ENCODE results near the gene ARMC10. TPM values are rescaled to one million over a fixed set of nuclear protein-coding genes. Genes with fewer than 3 reads are reported as not detected.
A peak's percentile ranks its signal among the peaks of the same experiment; 100 is the strongest.
"Not testable (repeated sequence)": the region's sequence is repeated elsewhere in the genome, so short reads cannot be mapped to it uniquely, and the experiment has no call there.

ARMC10 gene
- total RNA-seq, 2 experiments from 2014 or later, result 51.1 to 54.1 TPM

DNA sequence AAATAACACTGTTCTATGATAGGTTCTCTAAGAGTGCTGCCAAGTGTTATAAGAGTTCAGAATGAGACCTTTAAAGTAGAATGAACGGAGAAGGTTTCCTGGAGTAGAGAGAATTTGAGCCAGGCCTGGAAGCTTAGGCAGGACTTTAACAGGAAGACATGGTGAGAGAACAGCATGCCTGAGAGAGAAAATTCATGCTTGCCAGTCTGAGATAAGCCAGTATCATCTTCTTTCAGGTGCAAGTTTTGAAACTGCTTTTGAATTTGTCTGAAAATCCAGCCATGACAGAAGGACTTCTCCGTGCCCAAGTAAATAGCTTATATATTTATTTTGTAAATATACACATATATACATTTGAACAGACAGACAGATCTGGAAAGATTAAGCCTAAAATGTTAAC lies 22.1 kb downstream of the ARMC10 start:
- no peaks in the 10 kb centered on the region for H3K27me3 Mint-ChIP-seq
- DNase-seq, result no peak
- no peak overlapping the region for H3K27ac Mint-ChIP-seq
- H3K4me3 Mint-ChIP-seq, result no peak overlapping the region
- H3K36me3 Mint-ChIP-seq, result peaks cover 29% of the 10 kb centered on the region
- no peaks in the 10 kb centered on the region for H3K4me1 Mint-ChIP-seq
- H3K9me3 Mint-ChIP-seq, result no peaks in the 10 kb centered on the region

DNA sequence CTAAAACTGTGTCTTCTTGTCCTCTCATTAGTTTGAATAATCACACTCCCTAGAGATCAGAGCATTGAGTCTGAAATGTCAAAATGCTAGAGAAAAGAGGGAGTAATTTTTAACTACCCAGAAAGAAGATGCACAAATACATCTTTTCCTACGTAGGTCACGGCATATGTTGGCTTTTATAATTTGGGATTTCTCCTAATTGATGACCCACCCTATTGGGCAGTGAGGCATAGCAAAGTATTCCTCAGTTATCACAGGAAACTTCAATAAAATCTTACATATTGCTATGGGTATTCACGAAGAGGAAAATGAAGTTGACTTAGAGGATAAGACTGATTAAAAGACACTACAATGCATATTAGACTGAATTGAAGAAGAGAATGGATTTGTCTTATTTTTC lies 25.4 kb downstream of the ARMC10 start:
- H3K4me1 Mint-ChIP-seq, result no peaks in the 10 kb centered on the region
- no peak for DNase-seq
- no peak overlapping the region for H3K4me3 Mint-ChIP-seq
- H3K36me3 Mint-ChIP-seq, result peaks cover 23% of the 10 kb centered on the region
- H3K27ac Mint-ChIP-seq, result peak overlapping the region; percentile 51
- H3K9me3 Mint-ChIP-seq, result no peaks in the 10 kb centered on the region
- H3K27me3 Mint-ChIP-seq, result no peaks in the 10 kb centered on the region

DNA sequence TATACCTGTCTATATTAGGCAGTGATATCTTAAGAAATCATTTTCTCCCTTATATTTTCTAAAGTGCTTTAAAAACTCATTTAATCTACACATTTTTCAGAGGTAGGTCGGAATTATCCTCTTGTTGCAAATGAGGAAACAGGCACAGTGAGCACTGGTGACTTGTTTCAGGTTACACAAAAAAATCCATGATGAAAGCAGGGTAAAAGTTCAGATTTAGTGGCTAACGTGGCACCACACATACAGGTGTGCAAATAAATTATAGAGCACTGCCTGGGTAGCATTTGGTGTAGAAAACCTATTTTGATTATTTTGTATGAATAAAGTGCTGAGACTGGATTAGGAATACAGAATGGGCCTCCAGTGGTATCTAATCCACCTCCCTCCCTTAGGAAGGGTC lies 26.6 kb downstream of the ARMC10 start:
- H3K36me3 Mint-ChIP-seq, result peaks cover 21% of the 10 kb centered on the region
- H3K9me3 Mint-ChIP-seq, result no peaks in the 10 kb centered on the region
- H3K4me3 Mint-ChIP-seq, result no peak overlapping the region
- H3K27ac Mint-ChIP-seq, result no peak overlapping the region
- H3K27me3 Mint-ChIP-seq, result no peaks in the 10 kb centered on the region
- DNase-seq, result no peak
- H3K4me1 Mint-ChIP-seq, result no peaks in the 10 kb centered on the region

DNA sequence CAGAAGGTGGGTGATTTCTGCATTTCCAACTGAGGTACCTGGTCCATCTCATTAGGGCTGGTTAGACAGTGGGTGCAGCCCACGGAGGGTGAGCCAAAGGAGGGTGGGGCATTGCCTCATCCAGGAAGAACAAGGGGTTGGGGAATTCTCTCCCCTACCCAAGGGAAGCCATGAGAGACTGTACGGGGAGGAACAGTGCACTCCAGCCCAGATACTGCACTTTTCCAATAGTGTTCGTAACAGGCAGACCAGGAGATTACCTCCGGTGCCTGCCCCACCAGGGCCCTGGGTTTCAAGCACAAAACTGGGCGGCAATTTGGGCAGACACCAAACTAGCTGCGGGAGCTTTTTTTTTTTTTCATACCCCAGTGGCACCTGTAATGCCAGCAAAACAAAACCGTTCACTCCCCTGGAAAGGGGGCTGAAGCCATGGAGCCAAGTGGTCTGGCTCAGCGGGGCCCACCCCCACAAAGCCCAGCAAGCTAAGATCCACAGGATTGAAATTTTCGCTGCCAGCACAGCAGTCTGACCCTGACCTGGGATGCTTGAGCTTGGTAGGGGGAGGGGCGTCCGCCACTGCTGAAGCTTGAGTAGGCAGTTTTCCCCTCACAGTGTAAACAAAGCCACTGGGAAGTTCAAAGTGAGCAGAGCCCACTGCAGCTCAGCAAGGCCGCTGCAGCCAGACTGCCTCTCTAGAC lies 31.2 kb downstream of the ARMC10 start:
- H3K27ac Mint-ChIP-seq, result no peak overlapping the region

DNA sequence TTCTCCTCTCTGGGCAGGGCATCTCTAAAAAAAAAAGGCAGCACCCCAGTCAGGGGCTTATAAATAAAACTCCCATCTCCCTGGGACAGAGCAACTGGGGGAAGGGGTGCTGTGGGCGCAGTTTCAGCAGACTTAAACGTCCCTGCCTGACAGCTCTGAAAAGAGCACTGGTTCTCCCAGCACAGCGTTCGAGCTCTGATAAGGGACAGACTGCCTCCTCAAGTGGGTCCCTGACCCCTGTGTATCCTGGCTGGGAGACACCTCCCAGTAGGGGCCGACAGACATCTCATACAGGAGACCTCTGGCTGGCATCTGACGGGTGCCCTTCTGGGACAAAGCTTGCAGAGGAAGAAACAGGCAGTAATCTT lies 31.7 kb downstream of the ARMC10 start:
- H3K27me3 Mint-ChIP-seq, H3K27ac Mint-ChIP-seq, H3K4me3 Mint-ChIP-seq, DNase-seq, H3K4me1 Mint-ChIP-seq: not testable (repeated sequence)
- peaks cover 49% of the 10 kb centered on the region for H3K36me3 Mint-ChIP-seq
- peaks cover 20% of the 10 kb centered on the region for H3K9me3 Mint-ChIP-seq

More for the DNA sequence above, 31.2 kb downstream of the ARMC10 start:
- Mint-ChIP-seq H3K4me3 (no peak overlapping the region), H3K27me3 (no peaks in the 10 kb centered on the region), H3K36me3 (peaks cover 46% of the 10 kb centered on the region), H3K9me3 (peaks cover 17% of the 10 kb centered on the region), H3K4me1 (peaks cover 8% of the 10 kb centered on the region)
- DNase-seq, result no peak

DNA sequence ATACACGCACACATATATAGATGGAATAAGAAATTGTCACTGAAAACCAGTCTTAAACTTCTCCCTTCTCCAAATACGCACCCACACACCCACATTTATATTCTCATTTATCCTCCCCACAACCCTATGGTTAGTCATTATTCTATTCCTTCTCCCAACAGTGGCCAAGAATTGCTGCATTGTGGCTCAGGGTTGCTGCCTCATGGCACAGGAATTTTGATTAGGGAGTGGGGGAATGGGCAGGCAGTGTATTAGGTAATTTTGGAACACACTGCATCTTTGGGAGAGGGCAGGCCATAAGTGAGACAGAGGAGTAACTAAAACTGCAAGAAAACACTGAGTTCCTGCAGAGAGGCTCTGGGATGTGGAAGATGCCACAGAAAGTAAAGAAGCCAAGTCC lies 38.2 kb downstream of the ARMC10 start:
- Mint-ChIP-seq H3K9me3 (peaks cover 23% of the 10 kb centered on the region), H3K36me3 (peaks cover 53% of the 10 kb centered on the region), H3K27me3 (no peaks in the 10 kb centered on the region)

DNA sequence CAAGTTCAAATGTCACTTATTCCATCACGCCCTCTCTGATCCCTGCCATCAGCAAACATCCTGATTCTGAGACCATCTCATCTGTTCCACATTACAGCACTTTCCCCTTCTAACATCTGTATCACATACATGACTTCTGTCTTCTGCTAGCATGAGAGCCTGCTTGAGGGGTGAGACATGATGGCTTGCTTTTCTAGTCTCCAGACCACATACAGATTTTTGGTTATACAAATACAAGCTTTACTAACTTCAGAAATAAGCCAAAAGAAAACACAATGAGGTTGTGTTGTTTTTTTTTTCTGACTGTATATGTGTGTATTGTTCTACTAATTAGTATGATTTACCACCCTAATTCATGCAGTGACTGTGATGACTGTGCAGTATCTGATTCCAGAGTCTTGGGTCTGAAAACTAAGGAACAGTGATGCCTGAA lies 39.7 kb downstream of the ARMC10 start:
- Mint-ChIP-seq H3K4me1 (peaks cover 2% of the 10 kb centered on the region), H3K36me3 (peaks cover 47% of the 10 kb centered on the region), H3K27me3 (no peaks in the 10 kb centered on the region), H3K4me3 (no peak overlapping the region), H3K9me3 (peaks cover 18% of the 10 kb centered on the region), H3K27ac (no peak overlapping the region)
- no peak for DNase-seq

More for the DNA sequence above, 38.2 kb downstream of the ARMC10 start:
- Mint-ChIP-seq H3K27ac (no peak overlapping the region), H3K4me3 (no peak overlapping the region), H3K4me1 (peaks cover 7% of the 10 kb centered on the region)
- no peak for DNase-seq

DNA sequence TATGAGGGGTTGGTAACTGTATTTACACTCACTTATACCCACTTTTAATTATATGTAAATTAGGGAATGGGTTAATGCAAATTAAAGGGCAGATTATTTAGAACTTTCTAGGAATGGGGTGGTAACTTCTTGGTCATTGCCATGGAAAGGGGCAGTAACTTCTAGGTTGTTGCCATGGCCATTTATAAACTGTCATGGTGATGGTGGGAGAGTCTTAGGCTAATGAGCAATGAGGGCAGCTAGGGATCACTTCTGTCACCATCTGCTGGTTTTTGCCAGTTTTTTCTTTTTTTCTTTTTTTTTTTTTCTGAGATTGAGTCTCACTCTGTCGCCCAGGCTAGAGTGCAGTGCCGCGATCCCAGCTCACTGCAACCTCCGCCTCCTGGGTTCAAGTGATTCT lies 40.8 kb downstream of the ARMC10 start:
- Mint-ChIP-seq H3K36me3 (peaks cover 40% of the 10 kb centered on the region), H3K9me3 (peaks cover 10% of the 10 kb centered on the region), H3K27ac (no peak overlapping the region), H3K27me3 (no peaks in the 10 kb centered on the region), H3K4me1 (peaks cover 2% of the 10 kb centered on the region), H3K4me3 (no peak overlapping the region)
- no peak for DNase-seq

DNA sequence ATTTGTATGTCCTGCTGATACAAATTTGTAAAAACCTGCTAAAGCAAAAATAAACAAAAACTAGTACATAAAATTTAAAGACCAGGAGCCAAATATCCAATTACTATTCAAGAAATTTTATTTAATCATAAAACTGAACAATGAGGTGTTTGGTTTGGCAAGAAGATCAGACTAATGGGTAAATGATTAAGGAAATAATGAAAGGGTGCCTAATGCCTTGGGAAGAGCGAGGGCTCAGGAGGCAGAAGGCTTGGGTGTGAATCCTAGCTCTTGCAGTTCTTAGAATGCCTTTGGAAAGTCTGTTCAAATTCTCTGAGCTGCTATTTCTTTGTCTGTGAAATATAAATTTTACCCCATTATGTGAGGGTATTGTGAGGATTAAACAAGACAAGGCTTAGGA lies 41.6 kb downstream of the ARMC10 start:
- Mint-ChIP-seq H3K9me3 (peaks cover 5% of the 10 kb centered on the region), H3K36me3 (peaks cover 35% of the 10 kb centered on the region), H3K27me3 (no peaks in the 10 kb centered on the region), H3K4me1 (peaks cover 2% of the 10 kb centered on the region), H3K27ac (no peak overlapping the region), H3K4me3 (no peak overlapping the region)
- DNase-seq, result no peak

DNA sequence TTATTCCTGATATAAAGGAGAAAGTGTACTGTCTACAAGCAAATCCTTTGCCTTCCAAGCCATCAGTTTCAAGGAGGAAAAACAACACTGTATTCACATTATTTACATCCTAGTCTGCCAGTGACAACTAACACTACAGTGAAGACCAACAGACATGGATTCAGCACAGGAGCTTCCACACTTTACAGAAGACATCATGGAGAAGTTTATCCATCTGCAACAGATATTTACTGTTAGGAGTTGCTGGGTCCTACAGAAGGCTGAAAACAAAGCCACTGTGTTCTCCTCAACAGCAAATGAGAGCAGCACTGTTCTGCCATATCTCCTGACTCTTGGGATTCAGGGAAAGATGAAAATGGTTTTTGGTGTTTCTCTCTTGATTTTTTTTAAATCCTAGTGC lies 42.1 kb downstream of the ARMC10 start:
- Mint-ChIP-seq H3K27me3 (no peaks in the 10 kb centered on the region), H3K27ac (no peak overlapping the region), H3K4me1 (peaks cover 2% of the 10 kb centered on the region), H3K9me3 (peaks cover 1% of the 10 kb centered on the region), H3K4me3 (no peak overlapping the region), H3K36me3 (peaks cover 34% of the 10 kb centered on the region)
- no peak for DNase-seq

DNA sequence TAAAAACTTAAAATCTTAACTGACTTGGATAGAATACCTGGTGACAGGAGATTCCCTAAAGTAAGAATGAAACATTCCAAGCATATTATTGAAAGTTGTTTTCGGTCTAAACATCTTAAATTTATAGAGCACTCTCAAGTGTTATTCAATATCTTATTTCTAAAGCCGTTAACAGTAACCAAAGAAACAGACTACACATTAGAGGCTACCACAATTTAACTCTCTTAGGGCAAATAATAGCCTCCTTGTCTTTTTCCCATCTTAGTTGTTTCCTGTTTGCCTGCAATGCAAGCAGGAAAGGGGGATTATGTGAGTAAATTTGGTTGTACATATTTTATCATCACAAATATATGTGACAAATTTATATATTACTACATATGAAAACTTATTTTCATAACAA lies 42.5 kb downstream of the ARMC10 start:
- Mint-ChIP-seq H3K4me3 (no peak overlapping the region), H3K9me3 (peaks cover 1% of the 10 kb centered on the region), H3K27ac (no peak overlapping the region), H3K4me1 (peaks cover 2% of the 10 kb centered on the region), H3K36me3 (peaks cover 29% of the 10 kb centered on the region), H3K27me3 (no peaks in the 10 kb centered on the region)
- no peak for DNase-seq

DNA sequence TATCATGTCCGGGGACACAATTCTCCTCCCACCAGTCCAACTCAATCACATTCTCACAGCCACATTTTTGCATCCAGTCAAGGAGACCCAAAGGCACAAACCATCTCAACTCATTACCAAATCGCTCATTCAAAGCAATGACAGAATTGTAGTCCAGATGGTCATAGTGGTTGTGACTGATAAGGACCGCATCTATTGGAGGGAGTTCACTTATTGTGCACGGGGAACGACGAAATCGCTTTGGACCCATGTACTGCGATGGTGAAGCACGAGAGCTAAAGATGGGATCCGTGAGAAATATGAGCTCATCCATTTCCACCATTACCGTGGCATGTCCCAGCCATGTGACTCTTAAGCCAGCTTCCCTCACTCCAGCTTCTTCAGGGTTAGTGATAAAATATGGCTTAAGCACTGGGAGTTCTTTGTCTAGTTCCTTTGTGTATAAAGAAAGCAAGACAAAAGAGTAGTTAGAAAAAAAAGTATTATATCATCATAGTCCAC lies 44.9 kb downstream of the ARMC10 start:
- no peak for DNase-seq
- Mint-ChIP-seq H3K4me3 (no peak overlapping the region), H3K36me3 (peaks cover 20% of the 10 kb centered on the region), H3K4me1 (no peaks in the 10 kb centered on the region), H3K9me3 (no peaks in the 10 kb centered on the region), H3K27ac (no peak overlapping the region), H3K27me3 (no peaks in the 10 kb centered on the region)

DNA sequence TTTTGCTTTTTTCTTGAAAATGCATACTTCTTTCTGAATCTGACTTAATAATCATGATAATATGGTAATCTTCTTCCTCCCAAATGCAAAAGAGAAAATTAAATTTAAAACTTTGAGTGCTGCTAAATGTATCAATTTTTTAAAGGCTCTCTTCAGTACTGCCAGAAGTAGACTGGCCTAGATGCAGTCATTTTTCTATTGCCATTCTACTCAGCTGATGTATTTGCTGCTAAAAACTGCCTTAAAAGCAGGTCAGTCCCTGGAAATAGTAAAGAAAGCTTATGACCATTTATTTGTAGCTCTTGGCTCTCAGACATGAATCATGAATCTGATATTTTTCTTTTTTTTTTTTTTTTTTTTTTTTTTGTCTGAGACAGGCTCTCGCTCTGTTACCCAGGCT lies 45.4 kb downstream of the ARMC10 start:
- no peaks in the 10 kb centered on the region for H3K27me3 Mint-ChIP-seq
- DNase-seq, result no peak
- H3K4me3 Mint-ChIP-seq, result no peak overlapping the region
- H3K27ac Mint-ChIP-seq, result no peak overlapping the region
- no peaks in the 10 kb centered on the region for H3K4me1 Mint-ChIP-seq
- peaks cover 20% of the 10 kb centered on the region for H3K36me3 Mint-ChIP-seq
- no peaks in the 10 kb centered on the region for H3K9me3 Mint-ChIP-seq

DNA sequence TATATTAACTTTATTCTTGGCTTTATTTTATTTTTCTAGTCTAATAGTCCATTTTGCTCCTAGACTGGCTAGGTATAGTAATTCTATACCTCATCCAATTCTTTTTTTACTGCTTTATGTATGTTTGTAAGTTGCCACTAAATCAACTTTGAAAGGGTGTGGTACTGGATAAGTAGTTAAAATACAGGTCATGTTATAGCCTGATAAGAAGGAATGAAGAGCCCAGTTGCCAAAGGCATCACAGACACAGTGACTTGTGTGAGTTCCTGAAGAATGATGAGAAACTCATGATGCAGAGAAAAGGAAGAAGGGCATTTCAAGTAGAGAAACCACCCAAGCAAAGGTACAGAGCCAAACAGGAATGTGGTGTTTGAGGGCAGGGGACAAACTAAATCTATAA lies 46.7 kb downstream of the ARMC10 start:
- H3K27ac Mint-ChIP-seq, result no peak overlapping the region
- no peak overlapping the region for H3K4me3 Mint-ChIP-seq
- H3K4me1 Mint-ChIP-seq, result no peaks in the 10 kb centered on the region
- H3K9me3 Mint-ChIP-seq, result no peaks in the 10 kb centered on the region
- no peak for DNase-seq
- H3K36me3 Mint-ChIP-seq, result peaks cover 22% of the 10 kb centered on the region
- H3K27me3 Mint-ChIP-seq, result no peaks in the 10 kb centered on the region

DNA sequence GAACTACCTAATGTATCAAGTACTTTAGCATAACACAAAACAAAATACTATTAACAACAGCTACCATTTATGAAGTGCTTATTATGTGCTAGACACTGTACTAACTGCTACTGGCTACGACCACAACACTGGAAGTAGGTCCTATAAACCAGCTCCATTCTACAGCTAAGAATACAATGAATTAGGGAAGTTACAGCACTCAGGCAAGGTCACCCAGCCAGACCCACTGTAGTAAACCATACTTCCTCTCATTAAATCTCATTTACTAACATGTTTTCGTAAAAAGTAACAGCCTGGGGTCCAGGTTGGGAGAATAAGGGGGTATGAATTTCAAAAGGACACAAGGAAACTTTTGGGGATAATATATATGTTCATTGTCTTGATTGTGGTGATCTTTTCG lies 48.6 kb downstream of the ARMC10 start:
- H3K27ac Mint-ChIP-seq, result no peak overlapping the region
- no peaks in the 10 kb centered on the region for H3K9me3 Mint-ChIP-seq
- DNase-seq, result no peak
- H3K27me3 Mint-ChIP-seq, result no peaks in the 10 kb centered on the region
- H3K36me3 Mint-ChIP-seq, result peaks cover 29% of the 10 kb centered on the region
- H3K4me3 Mint-ChIP-seq, result no peak overlapping the region
- H3K4me1 Mint-ChIP-seq, result no peaks in the 10 kb centered on the region

DNA sequence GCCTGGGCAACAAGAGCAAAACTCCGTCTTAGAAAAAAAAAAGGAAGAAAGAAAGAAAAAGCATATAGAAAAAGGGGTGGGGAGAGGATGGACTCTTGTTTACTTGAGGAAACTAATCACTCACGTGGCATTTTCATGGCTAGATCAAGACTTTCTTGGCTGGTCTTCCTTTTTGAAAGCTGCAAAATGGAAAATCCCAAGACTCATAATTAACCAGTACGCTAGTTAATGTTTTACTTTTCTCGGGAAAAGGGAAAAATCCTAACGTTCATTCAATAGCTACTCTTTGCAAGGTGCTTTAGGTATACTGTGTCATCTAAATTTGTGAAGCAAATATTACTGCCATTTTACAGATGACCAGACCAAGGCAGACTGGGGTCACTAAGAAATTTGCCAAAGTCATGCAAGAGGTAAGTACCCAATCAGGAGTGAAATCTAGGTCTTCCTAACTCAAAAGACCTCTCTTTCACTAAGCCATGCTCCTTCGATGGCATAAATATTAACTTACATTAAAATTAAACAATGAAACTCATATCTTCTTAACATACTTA lies 49.6 kb downstream of the ARMC10 start:
- H3K4me3 Mint-ChIP-seq, result no peak overlapping the region
- no peaks in the 10 kb centered on the region for H3K27me3 Mint-ChIP-seq
- no peak overlapping the region for H3K27ac Mint-ChIP-seq
- no peaks in the 10 kb centered on the region for H3K4me1 Mint-ChIP-seq
- peaks cover 26% of the 10 kb centered on the region for H3K36me3 Mint-ChIP-seq
- no peak for DNase-seq
- H3K9me3 Mint-ChIP-seq, result no peaks in the 10 kb centered on the region

Measured in activated naive CD8-positive, alpha-beta T cell treated with anti-CD3 and anti-CD28 coated beads for 36 hours (primary cell).